ENCODE measurements around the gene FNIP2. TPM values are rescaled to one million over a fixed set of nuclear protein-coding genes. Genes with fewer than 3 reads are reported as not detected.
"Not testable (repeated sequence)": the region's sequence is repeated elsewhere in the genome, so short reads cannot be mapped to it uniquely, and the experiment has no call there.

The FNIP2 gene
- polyA plus RNA-seq, 3 donors from 2014 or later: 2.2 to 4.6 (median 3.6) TPM

DNA sequence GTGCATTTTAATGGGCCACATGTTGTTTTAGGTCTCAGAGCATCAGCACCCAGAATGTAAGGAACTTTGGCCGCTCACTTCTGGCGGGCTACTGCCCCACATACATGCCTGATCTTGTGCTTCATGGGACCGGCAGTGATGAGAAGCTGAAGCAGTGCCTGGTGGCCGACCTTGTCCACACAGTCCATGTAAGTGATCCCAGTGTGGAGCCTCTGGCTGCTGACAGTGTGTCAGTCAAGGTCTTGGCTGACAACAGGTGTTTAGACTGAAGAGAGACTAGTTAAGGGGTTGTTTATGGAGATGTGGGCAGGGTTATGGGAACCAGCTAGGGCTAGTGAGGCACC lies 101.4 kb downstream of the FNIP2 start:
- peaks cover 29 to 54% (median 42%) of the 10 kb centered on the region in 3 donors for H3K36me3 Mint-ChIP-seq
- H3K4me3 Mint-ChIP-seq: peak overlapping the region in 1 of 5 donors; percentile 10
- H3K4me1 Mint-ChIP-seq: peaks cover 26 to 37% of the 10 kb centered on the region in 2 donors
- DNase-seq: no peak
- H3K27ac Mint-ChIP-seq: peak overlapping the region in 4 of 6 donors; percentile 13 to 78 (median 28)
- H3K9me3 Mint-ChIP-seq: no peaks in the 10 kb centered on the region
- H3K27me3 Mint-ChIP-seq (ENCODE audit: low read depth in 3 of 3): peaks cover 0 to 6% (median 4%) of the 10 kb centered on the region in 3 donors

DNA sequence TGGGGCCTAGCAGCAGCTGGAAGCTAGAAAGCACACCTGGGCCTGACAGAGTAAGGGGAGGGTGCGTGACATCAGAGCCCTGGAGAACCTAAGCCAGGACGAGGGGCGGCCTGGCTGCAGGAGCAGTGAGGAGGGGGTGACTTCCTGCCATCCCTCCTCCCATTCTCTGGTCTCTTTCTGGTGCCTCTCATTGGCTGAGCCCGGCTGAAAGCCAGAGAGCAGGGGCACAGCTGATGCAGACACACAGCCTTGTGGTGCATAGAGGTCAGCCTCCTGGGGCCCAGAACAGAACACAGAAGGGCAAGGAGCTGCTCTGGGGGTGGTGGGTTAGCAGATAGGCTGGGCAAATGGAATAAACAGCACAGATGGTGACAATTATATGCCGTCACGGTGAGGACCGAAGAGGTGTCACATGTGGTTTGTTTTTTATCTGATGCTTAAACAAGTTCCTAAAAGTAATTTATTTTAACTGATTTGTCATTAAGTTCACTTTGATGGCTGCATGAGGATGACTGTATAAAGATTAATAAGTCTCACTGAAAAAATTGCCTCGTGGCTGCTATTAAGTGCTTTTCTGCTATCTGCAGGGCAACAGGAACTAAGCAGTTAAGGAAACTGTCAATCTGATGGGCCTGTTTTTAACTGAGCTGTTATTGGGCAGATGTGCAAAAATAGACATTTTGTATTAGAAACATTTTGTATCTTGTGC lies 102.0 kb downstream of the FNIP2 start:
- peak overlapping the region in 4 of 6 donors; percentile 13 to 78 (median 32) for H3K27ac Mint-ChIP-seq
- peak in 2 of 3 donors; percentile 14 to 64 for DNase-seq
- H3K27me3 Mint-ChIP-seq (ENCODE audit: low read depth in 3 of 3): peaks cover 0 to 6% (median 4%) of the 10 kb centered on the region in 3 donors
- peaks cover 29 to 54% (median 42%) of the 10 kb centered on the region in 3 donors for H3K36me3 Mint-ChIP-seq
- H3K4me3 Mint-ChIP-seq: peak overlapping the region in 1 of 5 donors; percentile 10
- H3K9me3 Mint-ChIP-seq: no peaks in the 10 kb centered on the region
- peaks cover 26 to 37% of the 10 kb centered on the region in 2 donors for H3K4me1 Mint-ChIP-seq

DNA sequence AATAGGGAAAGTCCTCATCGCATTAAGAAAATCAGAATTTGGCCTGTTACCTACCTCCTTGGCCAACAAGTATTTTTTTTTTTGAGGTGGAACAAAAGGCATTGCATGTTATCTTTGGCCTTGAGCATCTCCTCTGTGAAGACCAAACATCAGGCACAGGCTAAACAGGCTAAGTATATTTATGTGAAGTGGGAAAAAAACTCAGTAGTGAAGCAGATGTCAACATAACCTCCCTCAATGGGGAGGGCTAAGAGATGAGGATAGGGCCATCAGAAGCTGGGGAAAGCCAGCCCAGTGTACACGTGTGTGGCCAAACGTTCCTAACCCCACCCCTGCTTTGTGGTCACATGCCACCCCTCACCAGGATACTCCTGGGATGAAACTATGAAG lies 102.5 kb downstream of the FNIP2 start:
- Mint-ChIP-seq H3K4me3 (peak overlapping the region in 1 of 5 donors; percentile 9), H3K27me3 (ENCODE audit: low read depth in 3 of 3) (peaks cover 0 to 7% (median 4%) of the 10 kb centered on the region in 3 donors), H3K4me1 (peaks cover 26 to 37% of the 10 kb centered on the region in 2 donors), H3K9me3 (no peaks in the 10 kb centered on the region), H3K27ac (peak overlapping the region in 2 of 6 donors; percentile 34 to 78), H3K36me3 (peaks cover 33 to 58% (median 42%) of the 10 kb centered on the region in 3 donors)
- no peak for DNase-seq

DNA sequence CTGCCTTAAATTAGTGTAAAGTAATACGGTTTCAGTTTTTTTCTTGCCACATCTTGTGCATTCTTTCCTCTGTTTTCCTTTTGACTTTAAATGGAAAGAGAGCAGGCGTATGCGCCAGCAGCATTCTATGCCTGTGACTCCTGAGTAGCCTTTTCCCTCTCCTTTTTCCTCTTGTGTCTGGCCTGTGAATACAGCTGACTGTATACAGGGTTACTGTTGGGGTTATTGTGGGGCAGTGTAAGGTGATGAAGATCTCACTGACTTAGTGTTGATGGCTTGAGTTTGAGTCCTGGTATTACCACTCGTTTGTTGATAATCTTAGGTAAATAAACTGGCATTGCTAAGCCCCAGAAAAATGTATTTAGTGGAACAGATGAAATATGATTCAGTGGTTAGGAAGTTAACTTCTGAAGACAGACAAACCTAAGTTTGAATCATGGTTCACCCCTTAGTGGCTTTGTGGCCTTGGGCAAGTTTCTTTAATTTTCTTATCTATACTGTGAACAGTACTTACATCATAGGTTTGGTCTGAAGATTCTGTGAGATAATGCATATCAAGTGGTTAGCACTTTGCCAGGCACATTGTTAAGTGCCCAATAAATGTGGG lies 105.1 kb downstream of the FNIP2 start:
- Mint-ChIP-seq H3K36me3 (peaks cover 38 to 57% (median 39%) of the 10 kb centered on the region in 3 donors), H3K4me3 (peak overlapping the region in 3 of 5 donors; percentile 18 to 52 (median 52)), H3K9me3 (peaks cover 0 to 2% (median 0%) of the 10 kb centered on the region in 6 donors), H3K27ac (peak overlapping the region; percentile 45 to 78 (median 64)), H3K4me1 (peaks cover 26 to 37% of the 10 kb centered on the region in 2 donors), H3K27me3 (ENCODE audit: low read depth in 3 of 3) (peaks cover 0 to 7% (median 4%) of the 10 kb centered on the region in 3 donors)
- peak; percentile 46 to 77 (median 48) for DNase-seq

DNA sequence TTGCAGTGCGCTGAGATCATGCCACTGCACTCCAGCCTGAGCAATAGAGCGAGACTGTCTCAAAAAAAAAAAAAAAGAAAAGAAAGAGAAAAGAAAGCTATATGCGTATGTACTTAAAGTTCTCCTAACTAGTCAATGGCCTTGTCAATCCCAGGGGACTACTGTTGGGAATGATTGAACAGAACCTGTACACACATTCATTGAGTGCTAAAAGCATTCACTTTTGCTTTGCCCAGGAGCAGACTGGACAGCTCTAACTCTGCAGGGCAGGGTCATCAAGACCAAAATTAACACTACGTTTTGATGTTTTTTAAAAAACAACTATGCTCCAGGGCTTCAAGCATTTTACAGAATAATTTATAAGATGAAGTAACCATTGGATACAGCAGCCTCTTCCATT lies 106.2 kb downstream of the FNIP2 start:
- peaks cover 29 to 36% of the 10 kb centered on the region in 2 donors for H3K4me1 Mint-ChIP-seq
- peaks cover 0 to 7% (median under 1%) of the 10 kb centered on the region in 3 donors for H3K27me3 Mint-ChIP-seq (ENCODE audit: low read depth in 3 of 3)
- DNase-seq: no peak
- H3K4me3 Mint-ChIP-seq: no peak overlapping the region
- no peak overlapping the region for H3K27ac Mint-ChIP-seq
- H3K36me3 Mint-ChIP-seq: peaks cover 35 to 56% (median 46%) of the 10 kb centered on the region in 3 donors
- H3K9me3 Mint-ChIP-seq: peaks cover 0 to 2% (median 0%) of the 10 kb centered on the region in 6 donors

DNA sequence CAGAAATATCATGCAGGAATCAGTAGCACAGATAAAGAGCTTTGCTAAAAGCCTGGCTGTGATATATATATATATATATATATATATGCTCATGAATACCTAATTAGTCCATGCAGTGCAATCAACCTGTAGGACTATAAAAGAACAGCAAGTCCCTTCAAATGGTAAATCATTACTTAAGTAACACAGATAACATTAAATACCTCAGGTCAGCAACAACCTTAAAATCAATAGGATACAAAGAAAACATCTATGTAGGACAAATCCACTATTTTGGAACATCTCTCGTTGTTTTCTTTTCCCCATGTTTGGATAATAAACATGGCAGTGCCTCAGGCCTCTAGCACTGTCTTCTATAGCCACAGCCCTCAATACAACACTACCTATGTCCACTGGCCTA lies 106.6 kb downstream of the FNIP2 start:
- Mint-ChIP-seq H3K27ac (no peak overlapping the region), H3K4me1 (peaks cover 25 to 31% of the 10 kb centered on the region in 2 donors), H3K27me3 (ENCODE audit: low read depth in 3 of 3) (peaks cover 0 to 7% (median 0%) of the 10 kb centered on the region in 3 donors), H3K36me3 (peaks cover 30 to 55% (median 46%) of the 10 kb centered on the region in 3 donors), H3K4me3 (no peak overlapping the region), H3K9me3 (peaks cover 0 to 2% (median 0%) of the 10 kb centered on the region in 6 donors)
- DNase-seq: no peak

DNA sequence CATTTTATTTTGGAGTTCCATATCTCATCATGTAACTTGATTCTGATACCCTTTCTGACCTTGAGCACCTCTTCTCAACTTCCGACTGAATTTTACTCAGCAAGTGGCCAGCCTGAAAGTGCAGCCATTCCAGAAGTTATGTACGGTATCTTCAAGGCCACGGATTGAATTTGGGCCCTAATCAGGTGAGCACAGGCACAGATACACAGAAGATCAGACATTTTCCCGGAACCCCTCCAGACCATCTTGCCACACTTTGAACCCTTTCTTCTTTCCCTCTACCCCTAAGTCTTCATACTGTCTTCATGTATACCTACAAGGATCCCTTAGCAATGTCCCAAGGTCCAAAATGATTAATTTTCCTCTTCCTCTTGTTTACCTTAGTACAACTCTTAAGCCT lies 108.2 kb downstream of the FNIP2 start:
- H3K27ac Mint-ChIP-seq: no peak overlapping the region
- H3K27me3 Mint-ChIP-seq (ENCODE audit: low read depth in 3 of 3): peaks cover 0 to 7% (median 0%) of the 10 kb centered on the region in 3 donors
- DNase-seq: no peak
- H3K36me3 Mint-ChIP-seq: peaks cover 21 to 45% (median 42%) of the 10 kb centered on the region in 3 donors
- H3K4me3 Mint-ChIP-seq: no peak overlapping the region
- H3K4me1 Mint-ChIP-seq: peaks cover 16 to 22% of the 10 kb centered on the region in 2 donors
- H3K9me3 Mint-ChIP-seq: peaks cover 0 to 2% (median 0%) of the 10 kb centered on the region in 6 donors

DNA sequence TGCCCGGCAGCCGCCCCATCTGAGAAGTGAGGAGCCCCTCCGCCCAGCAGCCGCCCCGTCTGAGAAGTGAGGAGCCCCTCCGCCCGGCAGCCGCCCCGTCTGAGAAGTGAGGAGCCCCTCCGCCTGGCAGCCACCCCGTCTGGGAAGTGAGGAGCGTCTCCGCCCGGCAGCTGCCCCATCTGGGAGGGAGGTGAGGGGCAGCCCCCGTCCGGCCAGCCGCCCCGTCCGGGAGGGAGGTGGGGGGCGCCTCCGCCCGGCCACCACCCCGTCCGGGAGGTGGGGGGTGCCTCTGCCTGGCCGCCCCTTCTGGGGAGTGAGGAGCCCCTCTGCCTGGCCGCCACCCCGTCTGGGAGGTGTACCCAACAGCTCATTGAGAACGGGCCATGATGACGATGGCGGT lies 113.3 kb downstream of the FNIP2 start:
- not testable (repeated sequence) for H3K9me3 Mint-ChIP-seq; DNase-seq; H3K27ac Mint-ChIP-seq; H3K27me3 Mint-ChIP-seq (ENCODE audit: low read depth in 3 of 3); H3K4me3 Mint-ChIP-seq
- Mint-ChIP-seq H3K4me1 (peaks cover 14 to 16% of the 10 kb centered on the region in 2 donors), H3K36me3 (peaks cover 21 to 32% (median 31%) of the 10 kb centered on the region in 3 donors)

DNA sequence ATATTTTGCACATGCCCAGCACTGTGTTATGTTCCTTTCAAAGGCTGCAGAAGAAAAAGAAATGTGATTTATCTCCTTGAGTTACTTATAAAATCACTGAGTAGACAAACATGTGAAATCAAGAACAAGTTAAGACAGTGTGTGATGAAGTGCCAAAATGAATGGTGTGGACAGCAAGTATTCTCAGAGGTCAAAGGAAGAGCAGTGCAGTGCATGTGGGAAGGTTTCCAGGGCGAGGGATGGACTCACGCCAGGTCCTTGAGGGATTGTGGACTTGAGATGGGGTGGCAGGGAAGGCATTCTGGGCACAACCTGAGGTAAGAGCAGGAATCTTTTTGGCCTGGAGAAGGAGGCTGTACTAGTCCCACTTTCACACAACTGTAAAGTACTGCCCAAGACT lies 115.5 kb downstream of the FNIP2 start:
- peak overlapping the region in 2 of 6 donors; percentile 0 to 46 for H3K27ac Mint-ChIP-seq
- H3K9me3 Mint-ChIP-seq: no peaks in the 10 kb centered on the region
- no peak for DNase-seq
- peaks cover 9 to 25% (median 25%) of the 10 kb centered on the region in 3 donors for H3K36me3 Mint-ChIP-seq
- H3K4me3 Mint-ChIP-seq: peak overlapping the region in 2 of 5 donors; percentile 12 to 23
- peaks cover 0 to 2% (median 0%) of the 10 kb centered on the region in 3 donors for H3K27me3 Mint-ChIP-seq (ENCODE audit: low read depth in 3 of 3)
- peaks cover 13 to 14% of the 10 kb centered on the region in 2 donors for H3K4me1 Mint-ChIP-seq

DNA sequence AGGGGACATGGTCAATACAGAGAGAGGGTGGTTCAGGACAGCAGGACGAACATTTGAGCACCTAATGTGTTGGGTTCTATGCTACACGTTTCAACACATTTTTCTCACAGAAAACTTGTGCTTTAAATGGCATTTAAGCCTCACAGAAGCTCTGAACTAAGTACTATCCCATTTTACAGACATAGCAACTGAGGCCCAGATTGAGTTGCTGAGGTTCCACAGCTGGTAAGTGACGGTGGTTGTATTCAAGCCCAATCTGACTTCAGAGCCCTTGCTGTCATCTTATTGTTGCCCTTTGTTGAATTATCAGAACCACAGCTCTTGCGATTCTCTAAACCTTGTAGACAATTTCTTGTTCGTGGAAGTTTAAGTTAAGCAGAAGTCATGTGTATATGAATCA lies 116.7 kb downstream of the FNIP2 start:
- H3K36me3 Mint-ChIP-seq: peaks cover 13 to 25% (median 23%) of the 10 kb centered on the region in 3 donors
- H3K9me3 Mint-ChIP-seq: no peaks in the 10 kb centered on the region
- no peak overlapping the region for H3K4me3 Mint-ChIP-seq

DNA sequence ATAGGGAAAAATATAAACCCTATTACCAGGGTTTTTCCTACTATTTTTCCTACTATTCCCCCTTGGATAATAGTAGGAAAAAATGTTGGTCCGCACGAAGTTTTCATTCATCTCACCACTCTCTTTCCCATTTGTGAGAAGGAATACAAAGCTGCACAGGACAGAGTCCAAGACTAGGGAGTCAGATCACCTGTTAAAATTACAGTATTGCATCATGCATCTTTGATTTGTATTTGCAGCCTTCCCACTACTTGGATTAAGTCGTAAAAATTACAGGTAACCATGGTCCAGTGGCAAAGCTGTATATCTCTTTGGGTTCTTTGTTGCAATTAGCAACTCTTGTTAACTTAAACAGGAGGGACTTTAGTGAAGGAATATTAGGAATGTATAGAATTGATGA lies 121.5 kb downstream of the FNIP2 start:
- no peaks in the 10 kb centered on the region for H3K9me3 Mint-ChIP-seq
- H3K4me1 Mint-ChIP-seq: peaks cover 5 to 7% of the 10 kb centered on the region in 2 donors
- peaks cover 14 to 31% (median 25%) of the 10 kb centered on the region in 3 donors for H3K36me3 Mint-ChIP-seq

More for the DNA sequence above, 116.7 kb downstream of the FNIP2 start:
- H3K27me3 Mint-ChIP-seq (ENCODE audit: low read depth in 3 of 3): peaks cover 0 to 2% (median 0%) of the 10 kb centered on the region in 3 donors
- no peak for DNase-seq
- peak overlapping the region in 5 of 6 donors; percentile 1 to 81 (median 13) for H3K27ac Mint-ChIP-seq
- H3K4me1 Mint-ChIP-seq: peaks cover 13 to 14% of the 10 kb centered on the region in 2 donors

DNA sequence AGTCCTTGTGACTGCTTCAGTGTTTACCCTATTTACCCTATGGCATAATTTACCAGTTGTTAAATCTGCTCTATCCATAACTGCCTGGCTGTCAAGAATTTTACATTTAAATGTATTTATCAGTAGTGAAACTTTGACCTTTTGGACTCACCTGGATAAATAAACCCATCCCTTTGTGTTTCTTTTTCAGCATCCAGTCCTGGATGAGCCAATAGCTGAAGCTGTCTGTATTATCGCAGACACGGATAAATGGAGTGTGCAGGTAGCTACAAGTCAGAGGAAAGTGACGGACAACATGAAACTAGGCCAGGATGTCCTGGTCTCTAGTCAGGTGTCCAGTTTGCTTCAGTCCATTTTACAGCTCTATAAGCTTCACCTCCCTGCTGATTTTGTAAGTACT lies 122.4 kb downstream of the FNIP2 start:
- no peaks in the 10 kb centered on the region for H3K9me3 Mint-ChIP-seq
- no peak overlapping the region for H3K4me3 Mint-ChIP-seq
- peaks cover 9 to 14% of the 10 kb centered on the region in 2 donors for H3K4me1 Mint-ChIP-seq
- peaks cover 14 to 31% (median 25%) of the 10 kb centered on the region in 3 donors for H3K36me3 Mint-ChIP-seq
- H3K27ac Mint-ChIP-seq: no peak overlapping the region
- no peak for DNase-seq
- H3K27me3 Mint-ChIP-seq (ENCODE audit: low read depth in 3 of 3): peaks cover 0 to 3% (median 0%) of the 10 kb centered on the region in 3 donors

More for the DNA sequence above, 121.5 kb downstream of the FNIP2 start:
- Mint-ChIP-seq H3K27ac (no peak overlapping the region), H3K27me3 (ENCODE audit: low read depth in 3 of 3) (peaks cover 0 to 2% (median 0%) of the 10 kb centered on the region in 3 donors), H3K4me3 (no peak overlapping the region)
- no peak for DNase-seq

DNA sequence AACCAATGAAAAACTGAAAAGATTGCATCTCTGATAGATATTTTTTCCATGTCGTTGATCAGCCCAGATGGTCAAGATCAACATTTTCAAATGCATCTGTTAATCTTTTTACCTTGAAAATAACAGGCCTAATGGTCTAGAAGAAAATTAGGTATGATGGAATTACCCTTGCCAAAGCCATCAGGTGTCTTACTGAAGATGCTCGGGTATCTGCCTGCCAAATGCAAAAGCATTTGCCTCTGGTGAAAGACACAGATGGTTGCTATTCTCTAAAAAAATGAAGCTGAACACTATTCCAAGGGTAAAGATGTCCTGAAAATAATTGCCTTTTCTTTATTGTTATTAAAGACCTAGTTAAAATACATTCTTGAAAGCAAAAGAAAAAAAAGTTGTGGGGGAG lies 126.0 kb downstream of the FNIP2 start:
- peaks cover 0 to 3% (median 0%) of the 10 kb centered on the region in 6 donors for H3K9me3 Mint-ChIP-seq
- H3K4me1 Mint-ChIP-seq: peaks cover 37 to 43% of the 10 kb centered on the region in 2 donors
- peak overlapping the region in 5 of 6 donors; percentile 23 to 90 (median 62) for H3K27ac Mint-ChIP-seq
- no peak for DNase-seq
- peaks cover 0 to 6% (median 4%) of the 10 kb centered on the region in 3 donors for H3K27me3 Mint-ChIP-seq (ENCODE audit: low read depth in 3 of 3)
- H3K36me3 Mint-ChIP-seq: peaks cover 14 to 32% (median 26%) of the 10 kb centered on the region in 3 donors
- no peak overlapping the region for H3K4me3 Mint-ChIP-seq
